Osteoblast (primary cell): ENCODE data around the gene ZNF264. TPM values are rescaled to one million over a fixed set of nuclear protein-coding genes. Genes with fewer than 3 reads are reported as not detected.

Experiments used
- DNase-seq: peaks from one replicate; pipeline ENCODE4 v3.0.0; 2011; ENCODE audit warnings: low spot score, mixed read lengths; ENCODE audit not compliant: insufficient read length; ENCODE audit errors: missing footprints
- H2AFZ ChIP-seq: 2 replicates; pipeline ENCODE4 v1.6.0; 2011; ENCODE audit warnings: mild to moderate bottlenecking, low read length
- H3K27ac ChIP-seq: 2 replicates; pipeline ENCODE4 v1.5.1; 2011; ENCODE audit warnings: mild to moderate bottlenecking, low read depth, low read length, moderate library complexity
- H3K27me3 ChIP-seq: 2 replicates; pipeline ENCODE4 v1.6.0; 2012; ENCODE audit warnings: mild to moderate bottlenecking, control low read depth, inconsistent platforms, low read length, moderate library complexity; ENCODE audit not compliant: insufficient read depth
- H3K36me3 ChIP-seq: 2 replicates; pipeline ENCODE4 v1.5.1; 2011; ENCODE audit warnings: mild to moderate bottlenecking, low read length, control low read depth, moderate library complexity; ENCODE audit not compliant: insufficient read depth
- H3K4me1 ChIP-seq: 2 replicates; pipeline ENCODE4 v1.5.1; 2011; ENCODE audit warnings: mild to moderate bottlenecking, low read length, control low read depth, moderate library complexity; ENCODE audit not compliant: insufficient read depth
- H3K4me2 ChIP-seq: 2 replicates; pipeline ENCODE4 v1.6.0; 2011; ENCODE audit warnings: mild to moderate bottlenecking, low read length; ENCODE audit not compliant: insufficient read depth
- H3K4me3 ChIP-seq: fragments of 200-600 bp; sonication (generic); 3 replicates; pipeline ENCODE4 v1.5.1; 2012; ENCODE audit warnings: mild to moderate bottlenecking, low read length, inconsistent platforms; ENCODE audit not compliant: insufficient read depth
- H3K79me2 ChIP-seq: 2 replicates; pipeline ENCODE4 v1.6.0; 2012; ENCODE audit warnings: mild to moderate bottlenecking, low read length, control low read depth, inconsistent platforms; ENCODE audit not compliant: insufficient read depth
- H3K9me3 ChIP-seq: 2 replicates; pipeline ENCODE4 v1.5.1; 2011; ENCODE audit warnings: low read depth, low read length, control low read depth
- H4K20me1 ChIP-seq: 2 replicates; pipeline ENCODE4 v1.6.0; 2012; ENCODE audit warnings: mild to moderate bottlenecking, low read length, control low read depth; ENCODE audit not compliant: insufficient read depth
- CTCF ChIP-seq: IDR thresholded peaks from 2 replicates; pipeline ENCODE4 v1.5.1; 2011; ENCODE audit warnings: mild to moderate bottlenecking, low read depth, low read length, moderate library complexity; ENCODE audit errors: extremely low read depth
- small RNA-seq: library from RNA; depleted of rRNA; stranded (forward); fragments of <200 nt; gene quantifications from one replicate; pipeline ENCODE3, GENCODE V24; 2012
- total RNA-seq: library from RNA; depleted of rRNA; stranded (reverse); fragments of >200 nt; gene quantifications from 2 replicates; pipeline ENCODE4 v1.2.3, GENCODE V29; 2012

ZNF264 gene
- total RNA-seq, 1 donor, result 32.9 TPM

- no peak for DNase-seq
- Histone ChIP-seq H4K20me1 (no peaks in the 10 kb centered on the region), H3K4me3 (no peak overlapping the region)
Observed at GRCh38 chr19:57267291-57267690, 76.0 kb downstream of the ZNF264 start.

GRCh38 chr19:57269515-57270250 is 78.4 kb downstream of the ZNF264 start:
- Histone ChIP-seq H4K20me1 (no peaks in the 10 kb centered on the region), H3K27me3 (no peaks in the 10 kb centered on the region), H3K79me2 (no peaks in the 10 kb centered on the region), H3K9me3 (no peaks in the 10 kb centered on the region), H3K4me1 (peaks cover 9% of the 10 kb centered on the region), H3K4me3 (no peak overlapping the region), H3K36me3 (no peaks in the 10 kb centered on the region), H2AFZ (no peak overlapping the region), H3K4me2 (no peak overlapping the region), H3K27ac (no peak overlapping the region)
- DNase-seq, result peak; percentile 93
- TF ChIP-seq CTCF, result no peak

More at GRCh38 chr19:57267291-57267690, 76.0 kb downstream of the ZNF264 start:
- H3K4me1 ChIP-seq, result peaks cover 9% of the 10 kb centered on the region
- H3K4me2 ChIP-seq, result no peak overlapping the region
- H3K9me3 ChIP-seq, result no peaks in the 10 kb centered on the region
- no peaks in the 10 kb centered on the region for H3K36me3 ChIP-seq
- no peaks in the 10 kb centered on the region for H3K79me2 ChIP-seq
- H3K27me3 ChIP-seq, result no peaks in the 10 kb centered on the region
- no peak overlapping the region for H3K27ac ChIP-seq
- no peak overlapping the region for H2AFZ ChIP-seq
- no peak for TF ChIP-seq CTCF

- H3K36me3 ChIP-seq, result no peaks in the 10 kb centered on the region
- no peak for DNase-seq
- no peak overlapping the region for H2AFZ ChIP-seq
- no peak for TF ChIP-seq CTCF
- no peak overlapping the region for H3K4me2 ChIP-seq
- peaks cover 9% of the 10 kb centered on the region for H3K4me1 ChIP-seq
- no peak overlapping the region for H3K27ac ChIP-seq
- H3K4me3 ChIP-seq, result no peak overlapping the region
- H3K27me3 ChIP-seq, result no peaks in the 10 kb centered on the region
- no peaks in the 10 kb centered on the region for H4K20me1 ChIP-seq
- no peaks in the 10 kb centered on the region for H3K79me2 ChIP-seq
- no peaks in the 10 kb centered on the region for H3K9me3 ChIP-seq
Observed at GRCh38 chr19:57271280-57271679, 80.0 kb downstream of the ZNF264 start.

Small RNA genes within 50 kb of the gene (small RNA-seq; reads per million reads assigned to genes)
- not detected for gene AC025588.3

Other genes starting within 250 kb of the ZNF264 start
- gene USP29, start 71.5 kb upstream of the ZNF264 start, total RNA-seq, result not detected in 2 replicates
- not detected in 2 replicates for gene ZIM3, start 46.3 kb upstream of the ZNF264 start, total RNA-seq
- not detected in 2 replicates for gene DUXA, start 24.0 kb upstream of the ZNF264 start, total RNA-seq
- 0.29 and 1.4 TPM in 2 replicates for gene AURKC, start 39.5 kb downstream of the ZNF264 start, total RNA-seq
- 32.1 and 34.0 TPM in 2 replicates for gene ZNF805, start 49.1 kb downstream of the ZNF264 start, total RNA-seq
- gene ZNF460, start 89.0 kb downstream of the ZNF264 start, total RNA-seq, result 101 and 115 TPM in 2 replicates
- gene ZNF543, start 129.0 kb downstream of the ZNF264 start, total RNA-seq, result 10.6 and 11.9 TPM in 2 replicates
- gene ZNF304, start 159.8 kb downstream of the ZNF264 start, total RNA-seq, result 10.6 and 11.6 TPM in 2 replicates
- gene TRAPPC2B, start 172.1 kb downstream of the ZNF264 start, total RNA-seq, result 12.3 and 13.0 TPM in 2 replicates
- 3.5 and 5.1 TPM in 2 replicates for gene ZNF547, start 172.1 kb downstream of the ZNF264 start, total RNA-seq
- gene ZNF548, start 198.4 kb downstream of the ZNF264 start, total RNA-seq, result 23.6 and 27.9 TPM in 2 replicates
- 12.7 and 15.6 TPM in 2 replicates for gene ZNF17, start 219.7 kb downstream of the ZNF264 start, total RNA-seq
- 5.6 and 8.7 TPM in 2 replicates for gene ZNF749, start 243.8 kb downstream of the ZNF264 start, total RNA-seq